OCI-LY7 (cell line): Measurements from ENCODE around the gene ATP6V0E1.

Experiments used
- CTCF ChIP-seq: fragments of 200-600 bp; sonication (generic); conservative IDR thresholded peaks from 2 replicates; pipeline ENCODE4 v1.5.1; 2014; ENCODE audit warnings: mild to moderate bottlenecking, antibody characterized with exemption, low read length, moderate library complexity, mixed read lengths
- EZH2phosphoT487 ChIP-seq: fragments of 200-600 bp; sonication (generic); IDR thresholded peaks from 2 replicates; pipeline ENCODE4 v1.6.1; 2018; ENCODE audit warnings: low read depth, borderline replicate concordance, mild to moderate bottlenecking, mixed run types, antibody characterized with exemption, low read length, moderate library complexity, mixed read lengths

- TF ChIP-seq CTCF: no peak
- no peak for TF ChIP-seq EZH2phosphoT487
Observed at GRCh38 chr5:173015598-173016455, 32.3 kb downstream of the ATP6V0E1 start.
